Activated CD4-positive, alpha-beta T cell treated with anti-CD3 and anti-CD28 coated beads, Interleukin-2, amount 10 ng/mL, durations not matched to agents 24 days and 14 days (primary cell): ENCODE data around the gene NRIP3. TPM values are rescaled to one million over a fixed set of nuclear protein-coding genes. Genes with fewer than 3 reads are reported as not detected.
"Not testable (repeated sequence)": the region's sequence is repeated elsewhere in the genome, so short reads cannot be mapped to it uniquely, and the experiment has no call there.

Experiments
- DNase-seq: peaks from one replicate; pipeline ENCODE4 v3.0.0; 2022
- H3K27ac Mint-ChIP-seq: one replicate; pipeline ENCODE4 v1.8.0; 2022; ENCODE audit warnings: mild to moderate bottlenecking, mixed read lengths
- H3K27me3 Mint-ChIP-seq: one replicate; pipeline ENCODE4 v1.8.0; 2022; ENCODE audit warnings: mixed read lengths
- H3K36me3 Mint-ChIP-seq: one replicate; pipeline ENCODE4 v1.8.0; 2022; ENCODE audit warnings: low read depth, mild to moderate bottlenecking, mixed read lengths
- H3K4me1 Mint-ChIP-seq: one replicate; pipeline ENCODE4 v1.8.0; 2021; ENCODE audit warnings: mixed read lengths
- H3K4me3 Mint-ChIP-seq: one replicate; pipeline ENCODE4 v1.8.0; 2022; ENCODE audit warnings: mild to moderate bottlenecking, moderate library complexity, mixed read lengths
- H3K9me3 Mint-ChIP-seq: one replicate; pipeline ENCODE4 v1.8.0; 2021; ENCODE audit warnings: mixed read lengths
- intact Hi-C: fragments of 100-400 bp; cut with micrococcal nuclease; formaldehyde crosslinking; loops from one replicate; pipeline ENCODE4 v1.15.1; 2023
- total RNA-seq: library from RNA; stranded (reverse); gene quantifications from 2 replicates; pipeline ENCODE4 v1.2.3, GENCODE V29; 2022

Gene NRIP3
- total RNA-seq, 1 donor from 2014 or later: 4.8 TPM

- DNase-seq: no peak
- Mint-ChIP-seq H3K4me3 (no peak overlapping the region), H3K27me3 (peaks cover 11% of the 10 kb centered on the region), H3K9me3 (no peaks in the 10 kb centered on the region), H3K27ac (no peak overlapping the region), H3K36me3 (no peaks in the 10 kb centered on the region), H3K4me1 (no peaks in the 10 kb centered on the region)
- intact Hi-C loops: no loop called here
These were observed 25.6 kb upstream of the NRIP3 start for GRCh38 chr11:9029422-9029821.

GRCh38 chr11:9028581-9028980, 24.8 kb upstream of the NRIP3 start:
- Mint-ChIP-seq H3K4me3 (no peak overlapping the region), H3K27me3 (peaks cover 7% of the 10 kb centered on the region), H3K9me3 (no peaks in the 10 kb centered on the region), H3K4me1 (no peaks in the 10 kb centered on the region), H3K36me3 (no peaks in the 10 kb centered on the region), H3K27ac (no peak overlapping the region)
- no peak for DNase-seq
- intact Hi-C loops: no loop called here

DNA sequence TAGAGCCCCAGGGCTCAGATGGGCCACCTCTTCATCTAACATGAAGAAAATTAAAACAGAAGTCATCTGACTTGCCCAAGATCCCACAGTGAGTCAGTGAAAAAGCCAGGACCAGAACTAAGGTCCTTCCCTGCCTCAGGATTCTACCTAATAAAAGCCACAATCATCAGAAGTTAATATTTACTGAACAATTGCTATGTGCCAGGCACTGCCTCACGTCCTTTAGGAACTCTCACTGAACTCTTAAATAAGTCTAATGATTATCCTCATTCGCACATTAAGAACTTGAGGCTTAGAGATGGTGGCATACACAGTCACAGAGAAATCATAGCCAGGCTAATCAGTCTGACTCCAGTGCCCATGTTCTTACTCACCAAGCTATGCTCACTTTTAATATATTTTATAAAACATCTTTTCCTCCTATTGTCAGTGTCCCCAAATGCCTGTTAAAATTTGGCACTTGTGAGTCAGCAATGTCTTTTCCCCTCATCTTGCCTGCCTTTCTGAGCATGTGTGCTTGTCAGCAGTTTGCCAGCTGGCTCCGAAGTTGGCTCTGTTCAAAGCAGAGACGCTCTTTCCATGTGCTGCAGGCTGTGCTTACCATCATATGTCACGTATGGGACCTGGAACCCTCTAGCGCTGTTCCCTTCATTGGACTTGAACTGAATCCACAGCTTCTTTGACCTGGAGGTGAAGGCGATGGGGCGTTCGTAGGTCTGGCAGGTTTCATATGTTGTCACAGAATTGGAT, 21.5 kb upstream of the NRIP3 start:
- intact Hi-C loops: no loop called here
- Mint-ChIP-seq H3K36me3 (no peaks in the 10 kb centered on the region), H3K27ac (no peak overlapping the region), H3K9me3 (no peaks in the 10 kb centered on the region), H3K4me3 (no peak overlapping the region), H3K4me1 (peaks cover 9% of the 10 kb centered on the region), H3K27me3 (peaks cover 18% of the 10 kb centered on the region)
- no peak for DNase-seq

DNA sequence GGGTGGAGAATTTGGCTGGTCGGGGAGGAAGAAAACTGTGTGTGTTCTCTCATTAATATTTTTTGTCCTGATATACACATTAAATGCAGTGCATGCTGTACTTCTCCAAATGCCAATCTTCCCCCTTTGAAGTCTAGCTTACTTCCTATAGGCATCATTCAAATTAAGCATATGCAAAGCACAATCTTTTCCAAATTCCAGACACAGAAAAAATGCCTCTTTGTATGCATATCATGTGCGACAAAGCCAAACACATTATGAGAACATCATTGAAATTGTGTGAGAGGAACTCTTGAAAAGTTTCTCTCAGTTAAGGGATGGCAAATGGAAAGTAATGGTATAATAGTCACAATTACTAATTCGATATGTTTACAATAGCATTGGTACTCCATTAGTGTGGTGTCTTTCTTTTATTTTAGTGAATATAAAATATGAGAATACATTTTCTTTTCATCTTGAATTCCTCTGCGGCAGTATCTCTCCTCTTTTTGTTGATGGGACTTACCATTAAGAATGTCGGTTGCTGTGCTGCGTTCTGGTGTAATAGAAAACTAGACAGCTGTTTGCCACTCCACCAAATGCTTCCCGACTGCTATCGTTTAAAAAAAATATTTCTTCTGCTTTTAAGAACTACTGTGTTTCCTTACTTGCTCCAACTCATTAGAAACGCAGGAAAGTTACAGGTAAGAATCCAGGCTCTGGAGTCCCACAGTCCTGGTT, 19.3 kb upstream of the NRIP3 start:
- peaks cover 10% of the 10 kb centered on the region for H3K4me1 Mint-ChIP-seq
- H3K36me3 Mint-ChIP-seq: no peaks in the 10 kb centered on the region
- H3K27ac Mint-ChIP-seq: no peak overlapping the region
- peaks cover 18% of the 10 kb centered on the region for H3K27me3 Mint-ChIP-seq
- DNase-seq: no peak
- intact Hi-C loops: no loop called here
- no peaks in the 10 kb centered on the region for H3K9me3 Mint-ChIP-seq
- H3K4me3 Mint-ChIP-seq: no peak overlapping the region

DNA sequence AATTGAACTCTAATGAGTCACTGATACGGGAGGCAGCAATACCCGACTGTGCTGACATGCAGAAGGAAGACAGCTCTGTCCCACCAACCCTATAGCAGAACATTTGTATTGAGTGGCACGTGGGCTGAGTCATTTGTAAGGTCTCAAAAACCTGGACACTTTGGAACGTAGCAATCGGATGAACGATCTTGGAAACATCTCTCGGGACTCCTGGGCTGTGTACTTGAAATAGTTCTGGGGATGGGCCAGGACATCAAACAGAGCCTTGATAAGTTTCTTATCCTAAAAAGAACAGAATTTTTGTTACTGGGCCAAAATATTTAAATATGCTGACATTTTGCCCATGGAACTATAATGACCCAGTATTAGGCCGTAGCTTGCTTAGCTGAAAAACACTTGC, 17.1 kb upstream of the NRIP3 start:
- intact Hi-C loops: no loop called here
- Mint-ChIP-seq H3K36me3 (no peaks in the 10 kb centered on the region), H3K4me3 (no peak overlapping the region), H3K9me3 (no peaks in the 10 kb centered on the region), H3K27me3 (peaks cover 18% of the 10 kb centered on the region), H3K27ac (no peak overlapping the region), H3K4me1 (peaks cover 29% of the 10 kb centered on the region)
- DNase-seq: no peak

DNA sequence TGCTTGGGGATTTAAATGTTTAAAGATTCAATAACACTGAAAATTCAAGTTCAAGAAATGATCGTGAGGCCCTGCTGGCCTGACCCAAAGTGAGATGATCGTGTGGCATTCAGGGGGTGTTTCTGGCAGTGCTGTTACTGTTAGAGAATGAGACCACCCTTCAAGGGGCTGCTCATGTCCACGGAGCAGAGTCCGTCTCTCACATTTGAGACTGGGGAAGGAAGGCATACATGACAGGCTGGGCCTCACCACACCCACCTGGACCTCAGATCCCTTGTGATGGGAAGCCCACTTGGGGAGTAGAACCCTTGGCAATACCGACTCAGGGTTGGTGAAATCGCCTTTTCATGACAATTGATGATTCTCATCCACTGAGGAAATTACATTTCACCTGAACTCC, 16.1 kb upstream of the NRIP3 start:
- Mint-ChIP-seq H3K36me3 (no peaks in the 10 kb centered on the region), H3K27ac (no peak overlapping the region), H3K9me3 (no peaks in the 10 kb centered on the region), H3K27me3 (peaks cover 14% of the 10 kb centered on the region), H3K4me3 (no peak overlapping the region), H3K4me1 (peaks cover 30% of the 10 kb centered on the region)
- DNase-seq: no peak
- intact Hi-C loops: loop anchor here (5.0 kb wide), 1 partner anchor 42 kb away; no protein-coding TSS in a partner anchor

DNA sequence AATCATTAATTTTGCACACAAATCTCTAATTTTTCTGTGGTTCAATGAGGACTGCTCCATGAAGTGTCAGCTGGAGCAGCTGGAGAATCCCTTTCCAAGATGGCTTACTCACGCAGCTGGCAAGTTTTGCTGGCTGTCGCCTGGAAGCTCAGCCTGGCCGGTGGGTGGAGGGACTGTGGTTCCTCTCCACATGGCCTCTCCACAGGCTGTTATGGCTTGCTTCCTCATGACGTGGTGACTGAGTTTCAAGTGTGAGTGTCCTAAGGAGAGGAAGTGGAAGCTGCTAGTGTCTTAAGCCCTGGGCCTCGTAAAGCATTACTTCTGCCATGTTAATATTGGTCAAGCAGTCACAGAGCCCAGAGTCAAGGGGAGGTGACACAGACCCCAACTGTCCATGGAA, 14.0 kb upstream of the NRIP3 start:
- no peak for DNase-seq
- peaks cover 15% of the 10 kb centered on the region for H3K27me3 Mint-ChIP-seq
- H3K4me3 Mint-ChIP-seq: no peak overlapping the region
- peaks cover 30% of the 10 kb centered on the region for H3K4me1 Mint-ChIP-seq
- no peaks in the 10 kb centered on the region for H3K9me3 Mint-ChIP-seq
- no peaks in the 10 kb centered on the region for H3K36me3 Mint-ChIP-seq
- H3K27ac Mint-ChIP-seq: no peak overlapping the region
- intact Hi-C loops: loop anchor here (2.0 to 5.0 kb wide), 2 partner anchors 45 to 489 kb away; no protein-coding TSS in a partner anchor

DNA sequence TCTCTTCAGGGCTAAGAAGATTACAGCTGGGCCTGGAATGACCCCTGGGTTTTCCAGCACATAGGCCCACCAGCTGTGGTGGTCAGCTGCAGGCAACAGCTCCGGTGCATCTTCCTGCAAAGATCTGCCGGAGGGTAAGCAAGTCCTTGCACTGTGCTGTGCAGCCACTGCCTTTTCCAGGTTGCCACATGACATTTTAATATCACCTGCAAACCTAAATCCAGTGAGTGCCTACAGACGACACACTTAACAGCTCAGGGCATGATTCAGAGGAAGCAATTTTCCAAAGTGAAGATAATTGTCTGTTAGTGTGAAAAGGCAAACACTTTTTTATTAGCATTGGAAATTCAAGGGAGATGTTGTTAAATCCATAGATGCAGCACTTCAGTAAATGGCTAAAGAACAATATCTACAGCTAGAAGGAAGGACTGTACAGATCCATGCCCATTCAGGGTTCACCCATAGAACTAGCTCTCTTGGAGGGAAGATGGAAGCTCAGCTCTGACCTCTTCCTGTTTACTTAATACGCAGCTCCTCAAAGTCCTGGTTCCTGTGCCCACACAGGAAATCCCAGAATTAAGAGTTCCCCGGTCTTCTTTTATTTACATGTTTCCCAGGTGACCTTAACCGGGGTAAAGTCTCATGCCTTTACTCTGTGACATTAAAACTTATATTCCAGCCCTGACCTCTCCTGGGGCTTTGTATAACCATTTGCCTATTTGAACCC, 13.3 kb upstream of the NRIP3 start:
- Mint-ChIP-seq H3K27me3 (peaks cover 10% of the 10 kb centered on the region), H3K4me1 (peaks cover 24% of the 10 kb centered on the region), H3K9me3 (no peaks in the 10 kb centered on the region), H3K36me3 (no peaks in the 10 kb centered on the region), H3K4me3 (no peak overlapping the region), H3K27ac (no peak overlapping the region)
- intact Hi-C loops: loop anchor here (2.0 to 5.0 kb wide), 2 partner anchors 45 to 490 kb away; no protein-coding TSS in a partner anchor
- peak; percentile 60 for DNase-seq

GRCh38 chr11:9015677-9016076, 11.9 kb upstream of the NRIP3 start:
- H3K27ac Mint-ChIP-seq: no peak overlapping the region
- DNase-seq: peak; percentile 88
- H3K27me3 Mint-ChIP-seq: peaks cover 17% of the 10 kb centered on the region
- intact Hi-C loops: loop anchor here (1.0 to 5.0 kb wide), 3 partner anchors 47 to 491 kb away; no protein-coding TSS in a partner anchor
- H3K36me3 Mint-ChIP-seq: no peaks in the 10 kb centered on the region
- H3K9me3 Mint-ChIP-seq: peaks cover 4% of the 10 kb centered on the region
- H3K4me3 Mint-ChIP-seq: no peak overlapping the region
- H3K4me1 Mint-ChIP-seq: peaks cover 22% of the 10 kb centered on the region

DNA sequence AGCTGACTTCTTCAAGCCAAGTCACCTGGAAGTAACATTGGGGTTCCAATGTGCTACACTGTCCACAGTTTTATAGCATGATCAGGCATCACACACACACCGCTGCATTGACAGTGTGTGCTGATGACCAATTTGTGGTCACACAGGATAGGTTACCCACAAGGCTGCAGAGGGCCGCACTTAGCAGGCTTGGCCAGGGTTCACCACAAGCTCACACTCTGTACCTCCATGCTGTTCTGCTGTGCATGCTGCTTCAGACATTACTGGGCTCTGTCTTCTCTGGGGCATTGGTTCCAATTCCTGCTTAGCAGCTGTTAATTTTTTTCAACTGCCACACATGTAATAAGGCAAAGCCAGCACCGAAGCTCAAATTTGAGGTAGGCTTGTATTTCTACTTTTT, 11.0 kb upstream of the NRIP3 start:
- H3K4me1 Mint-ChIP-seq: peaks cover 22% of the 10 kb centered on the region
- peaks cover 24% of the 10 kb centered on the region for H3K27me3 Mint-ChIP-seq
- no peak overlapping the region for H3K27ac Mint-ChIP-seq
- intact Hi-C loops: loop anchor here (1.0 to 5.0 kb wide), 2 partner anchors 47 to 122 kb away; no protein-coding TSS in a partner anchor
- H3K9me3 Mint-ChIP-seq: peaks cover 11% of the 10 kb centered on the region
- no peak for DNase-seq
- H3K36me3 Mint-ChIP-seq: no peaks in the 10 kb centered on the region
- no peak overlapping the region for H3K4me3 Mint-ChIP-seq

- DNase-seq: no peak
- Mint-ChIP-seq H3K9me3 (peaks cover 11% of the 10 kb centered on the region), H3K4me3 (no peak overlapping the region), H3K27me3 (peaks cover 32% of the 10 kb centered on the region), H3K27ac (no peak overlapping the region), H3K4me1 (peaks cover 22% of the 10 kb centered on the region), H3K36me3 (no peaks in the 10 kb centered on the region)
- intact Hi-C loops: no loop called here
These were observed 9.6 kb upstream of the NRIP3 start for GRCh38 chr11:9013373-9013772.

- peaks cover 11% of the 10 kb centered on the region for H3K9me3 Mint-ChIP-seq
- intact Hi-C loops: loop anchor here (10.0 kb wide), 1 partner anchor 255 kb away; the partner anchor contains the start of gene DENND5A
- H3K27me3 Mint-ChIP-seq: peaks cover 64% of the 10 kb centered on the region
- not testable (repeated sequence) for H3K4me3 Mint-ChIP-seq, H3K4me1 Mint-ChIP-seq, H3K36me3 Mint-ChIP-seq, DNase-seq, H3K27ac Mint-ChIP-seq
These were observed 5.7 kb upstream of the NRIP3 start for GRCh38 chr11:9009538-9009937.

- no peak overlapping the region for H3K4me3 Mint-ChIP-seq
- peaks cover 11% of the 10 kb centered on the region for H3K9me3 Mint-ChIP-seq
- H3K27me3 Mint-ChIP-seq: peaks cover 64% of the 10 kb centered on the region
- intact Hi-C loops: loop anchor here (10.0 kb wide), 1 partner anchor 256 kb away; the partner anchor contains the start of gene DENND5A
- H3K4me1 Mint-ChIP-seq: peaks cover 5% of the 10 kb centered on the region
- no peak overlapping the region for H3K27ac Mint-ChIP-seq
- no peaks in the 10 kb centered on the region for H3K36me3 Mint-ChIP-seq
- no peak for DNase-seq
These were observed 4.9 kb upstream of the NRIP3 start for GRCh38 chr11:9008661-9009060.
